Uterus (tissue), 2 donors: Measurements from ENCODE around the gene IQCE.

Experiments used
- POLR2A ChIP-seq, 2 donors: fragments of 450-650 bp; IDR thresholded peaks; one replicate each; pipeline ENCODE4 v1.6.1; 2016; ENCODE audit warnings: antibody characterized with exemption in 2 of 2, mild to moderate bottlenecking in 1 of 2, moderate library complexity in 1 of 2
- TF ChIP-seq, protein P1 (sequence below), 4 experiments: fragments of 200-600 bp in 2 of 4; fragments of 450-650 bp in 2 of 4; sonication (generic) in 2 of 4; IDR thresholded peaks; one replicate each; pipeline ENCODE4 v1.5.1; 2016 to 2019; ENCODE audit warnings: antibody characterized with exemption in 4 of 4, mild to moderate bottlenecking in 2 of 4, moderate library complexity in 1 of 4

DNA sequence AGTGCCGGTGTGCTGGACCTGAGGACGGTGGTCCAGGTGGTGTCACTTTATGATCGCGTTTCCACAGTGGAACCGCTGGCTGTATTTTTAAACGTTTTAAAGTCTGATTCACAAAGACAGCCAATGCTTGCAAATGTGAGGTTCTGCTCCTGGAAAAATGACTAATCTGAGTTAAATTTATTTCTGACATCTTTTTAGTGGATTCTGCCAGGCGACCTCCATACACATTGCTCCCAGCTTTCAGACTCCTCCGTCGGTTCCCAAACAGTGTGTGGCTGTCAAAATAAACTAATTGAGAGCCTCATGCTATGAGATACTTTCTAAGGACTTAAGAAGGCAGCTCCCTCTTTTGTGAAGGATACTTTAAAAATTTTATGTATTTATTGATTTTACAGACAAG, 60.3 kb downstream of the IQCE start:
- TF ChIP-seq, protein P1, sequence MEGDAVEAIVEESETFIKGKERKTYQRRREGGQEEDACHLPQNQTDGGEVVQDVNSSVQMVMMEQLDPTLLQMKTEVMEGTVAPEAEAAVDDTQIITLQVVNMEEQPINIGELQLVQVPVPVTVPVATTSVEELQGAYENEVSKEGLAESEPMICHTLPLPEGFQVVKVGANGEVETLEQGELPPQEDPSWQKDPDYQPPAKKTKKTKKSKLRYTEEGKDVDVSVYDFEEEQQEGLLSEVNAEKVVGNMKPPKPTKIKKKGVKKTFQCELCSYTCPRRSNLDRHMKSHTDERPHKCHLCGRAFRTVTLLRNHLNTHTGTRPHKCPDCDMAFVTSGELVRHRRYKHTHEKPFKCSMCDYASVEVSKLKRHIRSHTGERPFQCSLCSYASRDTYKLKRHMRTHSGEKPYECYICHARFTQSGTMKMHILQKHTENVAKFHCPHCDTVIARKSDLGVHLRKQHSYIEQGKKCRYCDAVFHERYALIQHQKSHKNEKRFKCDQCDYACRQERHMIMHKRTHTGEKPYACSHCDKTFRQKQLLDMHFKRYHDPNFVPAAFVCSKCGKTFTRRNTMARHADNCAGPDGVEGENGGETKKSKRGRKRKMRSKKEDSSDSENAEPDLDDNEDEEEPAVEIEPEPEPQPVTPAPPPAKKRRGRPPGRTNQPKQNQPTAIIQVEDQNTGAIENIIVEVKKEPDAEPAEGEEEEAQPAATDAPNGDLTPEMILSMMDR (IDR thresholded peaks at IDR 0.05): no peak
- no peak for TF ChIP-seq POLR2A (IDR thresholded peaks at IDR 0.05)
